IMR-90 (cell line): ENCODE results near the gene CLEC16A. TPM values are rescaled to one million over a fixed set of nuclear protein-coding genes. Genes with fewer than 3 reads are reported as not detected.

Experiments
- ATAC-seq: fragments of 200-7000 bp; cut with Tn5 transposase; 2 replicates; pipeline ENCODE4 v1.9.1; 2020; ENCODE audit warnings: low read depth, mild to moderate bottlenecking, moderate library complexity
- BruUV-seq: library from RNA; stranded (reverse); fragments of 400-500 nt; replicated peaks from 2 replicates; lab custom pipeline; 2021; lab: Mats Ljungman, UMichigan
- CTCF ChIA-PET: fragments of 300-600 bp; formaldehyde crosslinking; extraction: SDS; loops from one replicate; lab custom pipeline; 2021; ENCODE audit warnings: antibody characterized with exemption; lab: Yijun Ruan, JAX
- POLR2A ChIA-PET: fragments of 300-600 bp; sonication (Branson Sonifier 250); formaldehyde crosslinking; loops from one replicate; lab custom pipeline; 2022; ENCODE audit warnings: antibody characterized with exemption; ENCODE audit not compliant: unreplicated experiment; lab: Charles Lee
- DNase-seq: peaks from one replicate; pipeline ENCODE4 v3.0.0; 2013
- H2AFZ ChIP-seq: replicated peaks from 2 replicates; pipeline ENCODE3; 2013; ENCODE audit warnings: low read length, mild to moderate bottlenecking; ENCODE audit not compliant: poor library complexity
- H2AK5ac ChIP-seq: 2 replicates; pipeline ENCODE4 v1.6.1; 2013; ENCODE audit warnings: low read depth, low read length, inconsistent platforms
- H2AK9ac ChIP-seq: replicated peaks from 2 replicates; pipeline ENCODE3; 2013; ENCODE audit warnings: mild to moderate bottlenecking, low read depth, low read length, moderate library complexity; ENCODE audit not compliant: poor library complexity
- H2BK120ac ChIP-seq: 2 replicates; pipeline ENCODE4 v1.6.1; 2013; ENCODE audit warnings: low read depth, low read length, inconsistent platforms
- H2BK15ac ChIP-seq: 3 replicates; pipeline ENCODE4 v1.6.1; 2013; ENCODE audit warnings: low read depth, low read length, inconsistent platforms
- H2BK20ac ChIP-seq: 2 replicates; pipeline ENCODE4 v1.6.1; 2013; ENCODE audit warnings: low read depth, mild to moderate bottlenecking, inconsistent platforms, low read length, moderate library complexity
- H2BK5ac ChIP-seq: 2 replicates; pipeline ENCODE4 v1.6.1; 2013; ENCODE audit warnings: mild to moderate bottlenecking, low read depth, low read length, inconsistent platforms; ENCODE audit not compliant: poor library complexity, severe bottlenecking
- H3K14ac ChIP-seq: replicated peaks from 2 replicates; pipeline ENCODE4 v1.6.1; 2013; ENCODE audit warnings: low read depth, low read length, inconsistent platforms
- H3K18ac ChIP-seq: 2 replicates; pipeline ENCODE4 v1.6.1; 2013; ENCODE audit warnings: low read depth, low read length, control low read depth
- H3K23ac ChIP-seq: 2 replicates; pipeline ENCODE4 v1.6.1; 2013; ENCODE audit warnings: low read depth, low read length, inconsistent platforms
- H3K27ac ChIP-seq: 2 replicates; pipeline ENCODE4 v1.5.1; 2013; ENCODE audit warnings: mild to moderate bottlenecking, control low read depth, low read length; ENCODE audit not compliant: insufficient read depth
- H3K27me3 ChIP-seq: 2 replicates; pipeline ENCODE4 v1.6.1; 2013; ENCODE audit warnings: low read length; ENCODE audit not compliant: control insufficient read depth, insufficient read depth
- H3K36me3 ChIP-seq: 2 replicates; pipeline ENCODE4 v1.6.1; 2013; ENCODE audit warnings: low read length, mixed read lengths; ENCODE audit not compliant: control insufficient read depth, insufficient read depth
- H3K4ac ChIP-seq: 2 replicates; pipeline ENCODE4 v1.6.1; 2013; ENCODE audit warnings: low read depth, low read length, inconsistent platforms
- H3K4me1 ChIP-seq: 2 replicates; pipeline ENCODE4 v1.6.1; 2013; ENCODE audit warnings: low read length, mixed read lengths; ENCODE audit not compliant: control insufficient read depth, insufficient read depth
- H3K4me2 ChIP-seq: 2 replicates; pipeline ENCODE4 v1.6.1; 2013; ENCODE audit warnings: low read depth, mild to moderate bottlenecking, control low read depth, low read length, moderate library complexity
- H3K4me3 ChIP-seq: 2 replicates; pipeline ENCODE4 v1.5.1; 2013; ENCODE audit warnings: low read depth, mild to moderate bottlenecking, control low read depth, low read length, moderate library complexity; ENCODE audit not compliant: insufficient read depth
- H3K56ac ChIP-seq: 2 replicates; pipeline ENCODE4 v1.6.1; 2013; ENCODE audit warnings: low read length, inconsistent platforms; ENCODE audit not compliant: insufficient read depth; ENCODE audit errors: extremely low read depth
- H3K79me1 ChIP-seq, 2 experiments: 2 replicates each; pipeline ENCODE4 v1.6.1; 2013; ENCODE audit warnings: low read length in 2 of 2, inconsistent platforms in 1 of 2, low read depth in 1 of 2
- H3K9ac ChIP-seq: 2 replicates; pipeline ENCODE4 v1.6.1; 2013; ENCODE audit warnings: low read depth, low read length, control low read depth
- H3K9me1 ChIP-seq: 2 replicates; pipeline ENCODE4 v1.6.1; 2013; ENCODE audit warnings: low read length, inconsistent platforms; ENCODE audit not compliant: insufficient read depth
- H3K9me3 ChIP-seq: 2 replicates; pipeline ENCODE4 v1.6.1; 2013; ENCODE audit warnings: low read length; ENCODE audit not compliant: control insufficient read depth, insufficient read depth
- H4K20me1 ChIP-seq: 2 replicates; pipeline ENCODE4 v1.6.1; 2013; ENCODE audit warnings: low read length, inconsistent platforms; ENCODE audit not compliant: insufficient read depth
- H4K5ac ChIP-seq: 2 replicates; pipeline ENCODE4 v1.6.1; 2013; ENCODE audit warnings: mild to moderate bottlenecking, low read depth, low read length, control low read depth
- H4K8ac ChIP-seq, 2 experiments: 2 replicates each; pipeline ENCODE4 v1.6.1; 2013; ENCODE audit warnings: low read depth in 2 of 2, low read length in 2 of 2, control low read depth in 1 of 2, inconsistent platforms in 1 of 2
- H4K91ac ChIP-seq: 2 replicates; pipeline ENCODE4 v1.6.1; 2013; ENCODE audit warnings: low read depth, low read length, inconsistent platforms; ENCODE audit not compliant: insufficient read depth
- BHLHE40 ChIP-seq: fragments of 150-350 bp; IDR thresholded peaks from 2 replicates; pipeline ENCODE4 v1.6.1; 2016; ENCODE audit warnings: mild to moderate bottlenecking, low read depth, low read length
- CHD1 ChIP-seq: IDR thresholded peaks from 2 replicates; pipeline ENCODE4 v1.6.1; 2012; ENCODE audit warnings: low read depth, low read length, improper control_type of control experiment
- MAFK ChIP-seq: IDR thresholded peaks from 2 replicates; pipeline ENCODE4 v1.6.1; 2012; ENCODE audit warnings: low read depth, low read length, improper control_type of control experiment
- MAZ ChIP-seq: IDR thresholded peaks from 2 replicates; pipeline ENCODE4 v1.6.1; 2012; ENCODE audit warnings: low read depth, mild to moderate bottlenecking, low read length, improper control_type of control experiment, moderate library complexity, borderline replicate concordance
- NFE2L2 ChIP-seq: fragments of 150-350 bp; IDR thresholded peaks from 2 replicates; pipeline ENCODE4 v1.6.1; 2016; ENCODE audit warnings: low read depth, mild to moderate bottlenecking, low read length
- WGBS, 2 experiments: methylation state at CpG; one replicate each; pipeline versions ENCODE4 v1.1.5 to v1.1.7; 2013; ENCODE audit warnings: missing lambda C conversion rate in 2 of 2; ENCODE audit not compliant: insufficient read length in 1 of 2; ENCODE audit errors: extremely low coverage in 2 of 2; 5-methylcytosine and 5-hydroxymethylcytosine counted together
- dilution Hi-C: fragments of 300-500 bp; cut with HindIII; formaldehyde crosslinking; loops from one replicate; pipeline ENCODE4 v1.14.3; 2018; ENCODE audit warnings: low sequenced_read_pairs; ENCODE audit not compliant: unreplicated experiment
- in situ Hi-C: fragments of 300-500 bp; cut with MboI; formaldehyde crosslinking; loops from 3 replicates; pipeline ENCODE4 v1.14.3; 2019; ENCODE audit warnings: low sequenced_read_pairs, inconsistent platforms, mixed read lengths
- intact Hi-C: fragments of 100-400 bp; cut with micrococcal nuclease; formaldehyde crosslinking; loops from 2 replicates; pipeline ENCODE4 v1.10.0; 2022
- polyA plus RNA-seq, 3 experiments: library from polyadenylated mRNA; depleted of rRNA; stranded (reverse); fragments of >200 nt; gene quantifications; 2 replicates each; pipeline ENCODE4 v1.2.3, GENCODE V29; 2012; ENCODE audit warnings: low replicate concordance in 1 of 3
- total RNA-seq: library from RNA; depleted of rRNA; stranded (reverse); fragments of >200 nt; gene quantifications from 2 replicates; pipeline ENCODE4 v1.2.3, GENCODE V29; 2012
- TF ChIP-seq, protein P1 (sequence below): fragments of 150-350 bp; IDR thresholded peaks from 2 replicates; pipeline ENCODE4 v1.6.1; 2016; ENCODE audit warnings: low read depth, mild to moderate bottlenecking, low read length, moderate library complexity, borderline replicate concordance

CLEC16A gene
- total and polyA plus RNA-seq, 2 of the 4 experiments (the other 2 are of a cell fraction) = 15.9 to 16.5 TPM

DNA sequence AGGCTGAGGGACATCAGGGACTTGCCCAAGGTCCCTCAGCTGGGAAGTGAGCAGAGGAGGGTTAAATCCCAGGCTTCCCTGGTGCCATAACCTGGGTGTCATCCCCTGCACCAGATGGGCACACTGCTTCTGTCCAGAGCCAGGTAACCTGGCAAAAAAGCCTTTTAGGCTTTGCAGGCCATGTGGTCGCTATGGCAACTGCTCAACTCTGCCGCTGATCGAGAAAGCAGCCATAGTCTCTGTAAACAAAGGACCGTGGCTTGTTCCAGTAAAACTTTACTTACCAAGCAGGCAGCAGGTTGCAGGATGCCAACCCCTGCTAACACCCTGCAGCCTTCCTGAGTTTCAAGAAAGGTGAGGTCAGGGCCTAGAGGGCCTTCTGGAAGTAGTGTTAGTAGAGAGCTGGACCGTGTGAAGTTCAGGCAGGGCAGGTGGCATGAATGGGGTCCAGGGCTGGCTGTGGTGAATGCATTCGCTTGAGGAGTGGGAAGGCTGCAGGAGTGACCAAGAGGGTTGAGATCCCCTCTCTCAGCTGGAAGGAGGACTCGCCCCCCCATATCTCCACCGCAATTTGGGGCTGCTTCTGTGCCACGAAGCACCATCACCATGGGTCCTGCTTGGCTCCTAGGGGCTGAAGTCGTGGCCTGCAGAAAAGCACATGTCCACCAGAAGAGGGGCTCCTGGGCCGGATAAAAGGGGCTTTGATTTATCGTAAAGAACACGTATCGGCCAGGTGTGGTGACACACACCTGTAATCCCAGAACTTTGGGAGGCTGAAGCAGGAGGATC, 220.3 kb downstream of the CLEC16A start:
- POLR2A ChIA-PET = no interaction called here

More for the DNA sequence above, 220.3 kb downstream of the CLEC16A start:
- Histone ChIP-seq H4K91ac (no peak overlapping the region), H2AK5ac (no peak overlapping the region; the same call in 1 of the 2 replicates), H4K20me1 (no peaks in the 10 kb centered on the region), H3K23ac (no peak overlapping the region), H3K9me1 (peaks cover 15% of the 10 kb centered on the region), H2BK20ac (no peak overlapping the region), H3K79me1 (peaks cover 0 to 14% of the 10 kb centered on the region in 2 experiments; a peak in 2 of 4 replicates), H3K27ac (no peak overlapping the region), H2AFZ (no peak overlapping the region), H3K4ac (no peak overlapping the region), H2BK5ac (no peak overlapping the region), H3K18ac (no peak overlapping the region), H2BK15ac (no peak overlapping the region), H3K4me3 (no peak overlapping the region), H3K9ac (no peak overlapping the region), H3K56ac (no peak overlapping the region), H3K4me1 (peaks cover 23% of the 10 kb centered on the region), H4K8ac (no peak overlapping the region), H2AK9ac (no peak overlapping the region), H2BK120ac (no peak overlapping the region), H3K4me2 (no peak overlapping the region), H3K9me3 (0 out of 2 replicates have a peak, but pooled peaks cover 2% of the 10 kb centered on the region), H4K5ac (no peak overlapping the region), H3K36me3 (peaks cover 14% of the 10 kb centered on the region), H3K14ac (0 out of 2 replicates have a peak overlapping the region, but pooled peaks have one; percentile 28), H3K27me3 (no peaks in the 10 kb centered on the region)
- no peak for TF ChIP-seq CHD1
- no peak for TF ChIP-seq BHLHE40
- TF ChIP-seq MAZ = no peak
- no peak for TF ChIP-seq MAFK
- TF ChIP-seq NFE2L2 = no peak
- TF ChIP-seq, protein P1, sequence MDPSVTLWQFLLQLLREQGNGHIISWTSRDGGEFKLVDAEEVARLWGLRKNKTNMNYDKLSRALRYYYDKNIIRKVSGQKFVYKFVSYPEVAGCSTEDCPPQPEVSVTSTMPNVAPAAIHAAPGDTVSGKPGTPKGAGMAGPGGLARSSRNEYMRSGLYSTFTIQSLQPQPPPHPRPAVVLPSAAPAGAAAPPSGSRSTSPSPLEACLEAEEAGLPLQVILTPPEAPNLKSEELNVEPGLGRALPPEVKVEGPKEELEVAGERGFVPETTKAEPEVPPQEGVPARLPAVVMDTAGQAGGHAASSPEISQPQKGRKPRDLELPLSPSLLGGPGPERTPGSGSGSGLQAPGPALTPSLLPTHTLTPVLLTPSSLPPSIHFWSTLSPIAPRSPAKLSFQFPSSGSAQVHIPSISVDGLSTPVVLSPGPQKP = no peak
- 93% methylated on average over 5 of the region's 14 CpGs; no CpG with 5 or more reads in 1 of the 2 experiments for WGBS, 2 experiments
- in situ Hi-C loops = no loop called here
- CTCF ChIA-PET = no interaction called here
- intact Hi-C loops = no loop called here
- dilution Hi-C loops = no loop called here
- no peak for DNase-seq
- no TSS peak for BruUV-seq
- no peak for ATAC-seq
